CD14-positive monocyte (primary cell): ENCODE results near the gene KCNQ1. TPM values are rescaled to one million over a fixed set of nuclear protein-coding genes. Genes with fewer than 3 reads are reported as not detected.

Experiments
- DNase-seq, 3 donors: peaks; one replicate each; pipeline ENCODE4 v3.0.0-alpha.2; 2011 to 2022
- H2AFZ ChIP-seq: 2 replicates; pipeline ENCODE4 v1.6.0; 2012; ENCODE audit warnings: mild to moderate bottlenecking, low read depth, low read length, inconsistent platforms; ENCODE audit not compliant: insufficient read depth, poor library complexity, severe bottlenecking
- H3K27ac ChIP-seq, 2 donors: 1 replicate in 1 of 2; 2 replicates in 1 of 2; pipeline ENCODE4 v1.5.1; 2012 to 2013; ENCODE audit warnings: low read length in 2 of 2, control low read depth in 1 of 2, inconsistent platforms in 1 of 2, low read depth in 1 of 2, mild to moderate bottlenecking in 1 of 2
- H3K27me3 ChIP-seq, 2 donors: one replicate each; pipeline versions ENCODE4 v1.6.0 to v1.6.1; 2011 to 2013; ENCODE audit warnings: low read length in 2 of 2; ENCODE audit not compliant: control insufficient read depth in 2 of 2, insufficient read depth in 2 of 2
- H3K36me3 ChIP-seq, 2 donors: replicated peaks in 1 of 2; 1 replicate in 1 of 2; 2 replicates in 1 of 2; pipeline versions ENCODE4 v1.5.1 to v1.6.1; 2012 to 2013; ENCODE audit warnings: low read length in 2 of 2, control low read depth in 1 of 2, inconsistent platforms in 1 of 2, mild to moderate bottlenecking in 1 of 2; ENCODE audit not compliant: insufficient read depth in 2 of 2, control insufficient read depth in 1 of 2
- H3K4me1 ChIP-seq, 2 donors: 1 replicate in 1 of 2; 2 replicates in 1 of 2; pipeline versions ENCODE4 v1.5.1 to v1.6.1; 2012 to 2013; ENCODE audit warnings: low read length in 2 of 2, control low read depth in 1 of 2, inconsistent platforms in 1 of 2, mild to moderate bottlenecking in 1 of 2, moderate library complexity in 1 of 2; ENCODE audit not compliant: insufficient read depth in 2 of 2, control insufficient read depth in 1 of 2
- H3K4me2 ChIP-seq: replicated peaks from 2 replicates; pipeline ENCODE3; 2012; ENCODE audit warnings: low read length, moderate library complexity, mild to moderate bottlenecking; ENCODE audit not compliant: poor library complexity, severe bottlenecking; ENCODE audit errors: extremely low read depth
- H3K4me3 ChIP-seq, 3 experiments: fragments of 200-600 bp in 1 of 3; sonication (generic) in 1 of 3; replicated peaks in 1 of 3; 1 replicate in 2 of 3; 2 replicates in 1 of 3; pipeline ENCODE4 v1.5.1; 2011 to 2013; ENCODE audit warnings: low read length in 3 of 3, mild to moderate bottlenecking in 3 of 3, control low read depth in 2 of 3, low read depth in 2 of 3, inconsistent platforms in 1 of 3, moderate library complexity in 1 of 3
- H3K79me2 ChIP-seq: 2 replicates; pipeline ENCODE4 v1.6.0; 2012; ENCODE audit warnings: mild to moderate bottlenecking, control low read depth, inconsistent platforms, low read length, moderate library complexity; ENCODE audit not compliant: insufficient read depth
- H3K9ac ChIP-seq: 2 replicates; pipeline ENCODE4 v1.6.0; 2017; ENCODE audit warnings: low read length, mild to moderate bottlenecking; ENCODE audit not compliant: insufficient read depth, poor library complexity, severe bottlenecking
- H3K9me3 ChIP-seq, 2 donors: replicated peaks in 1 of 2; 1 replicate in 1 of 2; 2 replicates in 1 of 2; pipeline versions ENCODE4 v1.5.1 to v1.6.1; 2012 to 2013; ENCODE audit warnings: low read length in 2 of 2, control low read depth in 1 of 2; ENCODE audit not compliant: control insufficient read depth in 1 of 2, insufficient read depth in 1 of 2
- H4K20me1 ChIP-seq: 2 replicates; pipeline ENCODE4 v1.6.0; 2012; ENCODE audit warnings: mild to moderate bottlenecking, low read length, control low read depth, moderate library complexity; ENCODE audit not compliant: insufficient read depth
- H3K27ac Mint-ChIP-seq, 7 donors: one replicate each; pipeline ENCODE4 v1.8.0; 2020; ENCODE audit warnings: mild to moderate bottlenecking in 7 of 7, mixed read lengths in 7 of 7, moderate library complexity in 6 of 7, inconsistent platforms in 2 of 7
- H3K27me3 Mint-ChIP-seq, 3 donors: one replicate each; pipeline ENCODE4 v1.8.0; 2021 to 2022; ENCODE audit warnings: low read depth in 3 of 3, mild to moderate bottlenecking in 3 of 3, mixed read lengths in 3 of 3, moderate library complexity in 3 of 3, inconsistent platforms in 1 of 3
- H3K36me3 Mint-ChIP-seq, 2 donors: one replicate each; pipeline ENCODE4 v1.8.0; 2020; ENCODE audit warnings: mixed read lengths in 2 of 2, inconsistent platforms in 1 of 2, mild to moderate bottlenecking in 1 of 2
- H3K4me1 Mint-ChIP-seq: one replicate; pipeline ENCODE4 v1.8.0; 2020; ENCODE audit warnings: mild to moderate bottlenecking, mixed read lengths
- H3K4me3 Mint-ChIP-seq, 2 donors: one replicate each; pipeline ENCODE4 v1.8.0; 2020; ENCODE audit warnings: mild to moderate bottlenecking in 2 of 2, mixed read lengths in 2 of 2, moderate library complexity in 1 of 2
- H3K9me3 Mint-ChIP-seq, 7 donors: one replicate each; pipeline ENCODE4 v1.8.0; 2020 to 2022; ENCODE audit warnings: mixed read lengths in 7 of 7, mild to moderate bottlenecking in 6 of 7, moderate library complexity in 6 of 7, inconsistent platforms in 2 of 7
- WGBS: methylation state at CpG from one replicate; pipeline ENCODE4 v1.1.5; 2013; ENCODE audit warnings: missing lambda C conversion rate; ENCODE audit not compliant: insufficient coverage; 5-methylcytosine and 5-hydroxymethylcytosine counted together
- intact Hi-C, 2 donors: fragments of 100-400 bp; cut with micrococcal nuclease; formaldehyde crosslinking; loops; one replicate each; pipeline versions ENCODE4 v1.15.0 to v1.15.1; 2023
- polyA plus RNA-seq, 3 donors: library from polyadenylated mRNA; depleted of rRNA in 1 of 3; unstranded in 2 of 3; stranded (reverse) in 1 of 3; fragments of 300-500 nt in 2 of 3; fragments of >200 nt in 1 of 3; fragmentation: Illumina TruSeq in 2 of 3; gene quantifications; 1 replicate in 2 of 3; 2 replicates in 1 of 3; pipeline ENCODE4 v1.2.3, GENCODE V29; 2012 to 2021
- TF ChIP-seq, protein P1 (sequence below): fragments of 200-600 bp; IDR thresholded peaks from one replicate; pipeline ENCODE4 v1.8.0; 2022; ENCODE audit warnings: antibody characterized with exemption, mild to moderate bottlenecking

KCNQ1 gene
- polyA plus RNA-seq, 3 donors = 14.9 to 31.8 (median 21.6) TPM

GRCh38 chr11:2586793-2587131, 142.0 kb downstream of the KCNQ1 start:
- H3K27ac ChIP-seq = no peak overlapping the region
- peaks cover 48 to 70% of the 10 kb centered on the region in 2 donors for H3K36me3 Mint-ChIP-seq
- peaks cover 73 to 92% of the 10 kb centered on the region in 2 donors for H3K36me3 ChIP-seq
- no peak overlapping the region for H3K9ac ChIP-seq
- no peaks in the 10 kb centered on the region for H3K4me1 Mint-ChIP-seq
- H3K9me3 Mint-ChIP-seq = peaks cover 0 to 3% (median 0%) of the 10 kb centered on the region in 7 donors
- no peak overlapping the region for H3K4me3 ChIP-seq
- no peak overlapping the region for H2AFZ ChIP-seq
- no peak overlapping the region for H3K4me2 ChIP-seq
- no peak overlapping the region for H3K27ac Mint-ChIP-seq
- TF ChIP-seq, protein P1, sequence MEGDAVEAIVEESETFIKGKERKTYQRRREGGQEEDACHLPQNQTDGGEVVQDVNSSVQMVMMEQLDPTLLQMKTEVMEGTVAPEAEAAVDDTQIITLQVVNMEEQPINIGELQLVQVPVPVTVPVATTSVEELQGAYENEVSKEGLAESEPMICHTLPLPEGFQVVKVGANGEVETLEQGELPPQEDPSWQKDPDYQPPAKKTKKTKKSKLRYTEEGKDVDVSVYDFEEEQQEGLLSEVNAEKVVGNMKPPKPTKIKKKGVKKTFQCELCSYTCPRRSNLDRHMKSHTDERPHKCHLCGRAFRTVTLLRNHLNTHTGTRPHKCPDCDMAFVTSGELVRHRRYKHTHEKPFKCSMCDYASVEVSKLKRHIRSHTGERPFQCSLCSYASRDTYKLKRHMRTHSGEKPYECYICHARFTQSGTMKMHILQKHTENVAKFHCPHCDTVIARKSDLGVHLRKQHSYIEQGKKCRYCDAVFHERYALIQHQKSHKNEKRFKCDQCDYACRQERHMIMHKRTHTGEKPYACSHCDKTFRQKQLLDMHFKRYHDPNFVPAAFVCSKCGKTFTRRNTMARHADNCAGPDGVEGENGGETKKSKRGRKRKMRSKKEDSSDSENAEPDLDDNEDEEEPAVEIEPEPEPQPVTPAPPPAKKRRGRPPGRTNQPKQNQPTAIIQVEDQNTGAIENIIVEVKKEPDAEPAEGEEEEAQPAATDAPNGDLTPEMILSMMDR = no peak
- intact Hi-C loops = no loop called here
- WGBS = 96% methylated on average over 2 of the region's 5 CpGs
- no peaks in the 10 kb centered on the region for H3K27me3 ChIP-seq
- no peak for DNase-seq
- H3K4me3 Mint-ChIP-seq = no peak overlapping the region
- H3K4me1 ChIP-seq = no peaks in the 10 kb centered on the region
- H3K27me3 Mint-ChIP-seq = peaks cover 0 to 1% (median 0%) of the 10 kb centered on the region in 3 donors
- no peaks in the 10 kb centered on the region for H3K9me3 ChIP-seq
- H3K79me2 ChIP-seq = no peaks in the 10 kb centered on the region
- H4K20me1 ChIP-seq = peaks cover 71% of the 10 kb centered on the region

DNA sequence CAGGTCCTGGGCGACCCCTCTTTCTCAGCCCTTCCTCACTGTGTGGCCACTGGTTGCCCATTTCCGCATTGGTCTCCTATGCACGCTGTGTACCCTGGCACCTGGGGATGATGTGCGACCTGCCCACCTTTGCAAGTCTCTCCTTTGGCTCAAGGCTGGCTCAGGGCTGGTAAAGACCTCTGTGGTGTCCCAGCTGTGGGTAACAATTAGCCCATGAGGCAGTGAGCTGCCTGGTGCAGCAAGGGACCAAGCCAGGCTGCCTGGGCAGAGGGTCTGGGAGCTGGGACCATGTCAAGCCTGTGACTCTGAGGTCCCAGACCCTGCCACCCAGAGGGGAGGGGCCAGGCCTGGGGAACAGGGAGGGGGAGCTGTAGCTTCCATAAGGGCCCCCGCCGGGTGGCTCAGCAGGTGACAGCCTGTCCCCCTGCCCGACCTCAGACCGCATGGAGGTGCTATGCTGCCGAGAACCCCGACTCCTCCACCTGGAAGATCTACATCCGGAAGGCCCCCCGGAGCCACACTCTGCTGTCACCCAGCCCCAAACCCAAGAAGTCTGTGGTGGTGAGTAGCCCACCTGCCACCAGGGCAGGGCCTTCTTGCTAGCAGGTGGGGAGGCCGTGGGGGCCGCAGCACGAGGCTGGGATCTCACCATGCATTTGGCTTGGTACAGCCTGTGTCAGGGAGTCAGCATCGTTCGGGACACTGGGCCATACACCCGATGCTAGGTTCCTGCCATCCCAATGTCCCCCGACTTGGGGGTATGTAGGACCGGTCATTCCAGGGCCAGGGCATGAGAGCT, 142.5 kb downstream of the KCNQ1 start:
- peaks cover 0 to 1% (median 0%) of the 10 kb centered on the region in 3 donors for H3K27me3 Mint-ChIP-seq
- 98% methylated on average over 14 of the region's 20 CpGs for WGBS
- peak in 1 of 3 donors; percentile 1 for DNase-seq

More for the DNA sequence above, 142.5 kb downstream of the KCNQ1 start:
- intact Hi-C loops = no loop called here
- peaks cover 52 to 75% of the 10 kb centered on the region in 2 donors for H3K36me3 Mint-ChIP-seq
- H4K20me1 ChIP-seq = peaks cover 71% of the 10 kb centered on the region
- no peak overlapping the region for H3K27ac ChIP-seq
- H3K27ac Mint-ChIP-seq = no peak overlapping the region
- H2AFZ ChIP-seq = no peak overlapping the region
- H3K4me1 Mint-ChIP-seq = no peaks in the 10 kb centered on the region
- no peaks in the 10 kb centered on the region for H3K27me3 ChIP-seq
- no peak overlapping the region for H3K4me3 Mint-ChIP-seq
- no peaks in the 10 kb centered on the region for H3K79me2 ChIP-seq
- H3K9me3 ChIP-seq = no peaks in the 10 kb centered on the region
- TF ChIP-seq, protein P1 = no peak
- H3K9ac ChIP-seq = no peak overlapping the region
- H3K9me3 Mint-ChIP-seq = peaks cover 0 to 3% (median 0%) of the 10 kb centered on the region in 7 donors
- no peak overlapping the region for H3K4me3 ChIP-seq
- peaks cover 77 to 97% of the 10 kb centered on the region in 2 donors for H3K36me3 ChIP-seq
- no peaks in the 10 kb centered on the region for H3K4me1 ChIP-seq
- no peak overlapping the region for H3K4me2 ChIP-seq
